Kidney epithelial cell (primary cell): ENCODE measurements around the gene BRD1. TPM values are rescaled to one million over a fixed set of nuclear protein-coding genes. Genes with fewer than 3 reads are reported as not detected.

Experiments
- DNase-seq: peaks from one replicate; pipeline ENCODE4 v3.0.0-alpha.2; 2010; ENCODE audit warnings: low read depth
- H3K27me3 ChIP-seq: 2 replicates; pipeline ENCODE4 v1.6.0; 2011; ENCODE audit warnings: low read length; ENCODE audit not compliant: control insufficient read depth, insufficient read depth
- H3K36me3 ChIP-seq: 2 replicates; pipeline ENCODE4 v1.5.1; 2011; ENCODE audit warnings: low read length; ENCODE audit not compliant: control insufficient read depth, insufficient read depth
- H3K4me3 ChIP-seq: 2 replicates; pipeline ENCODE4 v1.5.1; 2011; ENCODE audit warnings: low read depth, mild to moderate bottlenecking, control low read depth, low read length
- total RNA-seq: library from RNA; depleted of rRNA; stranded (reverse); fragments of >200 nt; gene quantifications from 2 replicates; pipeline ENCODE4 v1.2.3, GENCODE V29; 2015
- TF ChIP-seq, protein P1 (sequence below): IDR thresholded peaks from 2 replicates; pipeline ENCODE4 v1.5.1; 2011; ENCODE audit warnings: mild to moderate bottlenecking, moderate library complexity, low read length, control low read depth, inconsistent platforms; ENCODE audit not compliant: insufficient read depth, poor library complexity, severe bottlenecking

The BRD1 gene
- total RNA-seq, 1 donor from 2014 or later: 37.2 TPM

- no peak for DNase-seq
- TF ChIP-seq, protein P1, sequence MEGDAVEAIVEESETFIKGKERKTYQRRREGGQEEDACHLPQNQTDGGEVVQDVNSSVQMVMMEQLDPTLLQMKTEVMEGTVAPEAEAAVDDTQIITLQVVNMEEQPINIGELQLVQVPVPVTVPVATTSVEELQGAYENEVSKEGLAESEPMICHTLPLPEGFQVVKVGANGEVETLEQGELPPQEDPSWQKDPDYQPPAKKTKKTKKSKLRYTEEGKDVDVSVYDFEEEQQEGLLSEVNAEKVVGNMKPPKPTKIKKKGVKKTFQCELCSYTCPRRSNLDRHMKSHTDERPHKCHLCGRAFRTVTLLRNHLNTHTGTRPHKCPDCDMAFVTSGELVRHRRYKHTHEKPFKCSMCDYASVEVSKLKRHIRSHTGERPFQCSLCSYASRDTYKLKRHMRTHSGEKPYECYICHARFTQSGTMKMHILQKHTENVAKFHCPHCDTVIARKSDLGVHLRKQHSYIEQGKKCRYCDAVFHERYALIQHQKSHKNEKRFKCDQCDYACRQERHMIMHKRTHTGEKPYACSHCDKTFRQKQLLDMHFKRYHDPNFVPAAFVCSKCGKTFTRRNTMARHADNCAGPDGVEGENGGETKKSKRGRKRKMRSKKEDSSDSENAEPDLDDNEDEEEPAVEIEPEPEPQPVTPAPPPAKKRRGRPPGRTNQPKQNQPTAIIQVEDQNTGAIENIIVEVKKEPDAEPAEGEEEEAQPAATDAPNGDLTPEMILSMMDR: no peak
- Histone ChIP-seq H3K27me3 (no peaks in the 10 kb centered on the region), H3K36me3 (no peaks in the 10 kb centered on the region), H3K4me3 (no peak overlapping the region)
These were observed 41.6 kb upstream of the BRD1 start for GRCh38 chr22:49869086-49869830.

DNA sequence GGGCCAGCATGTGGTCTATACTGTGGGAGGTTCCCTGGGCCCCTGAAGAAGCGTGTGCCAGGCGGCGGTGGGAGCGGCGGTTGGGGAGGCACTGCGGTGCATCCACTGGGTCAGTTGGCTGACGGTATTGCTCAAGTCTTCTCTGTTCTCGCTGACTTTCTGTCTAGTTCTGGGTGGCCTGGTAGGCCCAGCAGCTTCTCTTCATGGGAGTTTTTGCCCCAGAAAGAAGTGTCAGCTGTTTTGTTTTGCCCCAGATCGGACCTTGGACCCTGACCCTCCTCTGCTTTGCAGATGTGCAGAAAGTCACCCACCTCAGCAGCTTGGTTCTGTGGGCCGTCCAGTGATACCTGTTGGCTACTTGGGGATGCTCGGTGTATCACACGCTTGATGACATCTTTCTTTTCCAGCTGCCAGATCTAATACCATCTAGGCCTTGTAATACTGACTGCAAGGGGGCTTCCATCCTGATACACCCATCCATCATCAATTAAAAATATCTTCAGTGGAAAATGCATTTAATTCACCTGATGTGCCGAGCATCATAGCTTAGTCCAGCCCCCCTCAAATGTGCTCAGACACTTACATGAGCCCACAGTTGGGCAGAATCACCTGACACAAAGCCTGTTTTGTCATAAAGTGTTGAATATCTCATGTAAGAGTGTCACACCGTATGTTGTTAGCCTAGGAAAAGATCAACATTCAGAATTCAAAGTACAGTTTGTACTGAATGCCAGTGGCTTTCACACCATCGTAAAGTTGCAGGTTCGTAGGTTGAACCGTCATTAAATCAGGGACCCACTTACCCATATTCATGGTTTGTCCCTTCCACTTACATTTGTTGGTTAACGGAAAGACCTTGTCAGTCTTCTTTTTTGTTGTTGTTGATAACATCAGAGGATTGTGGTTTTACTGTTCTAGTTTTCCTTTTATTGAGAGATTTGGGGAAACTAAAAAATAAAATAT is 39.9 kb upstream of the BRD1 start:
- no peaks in the 10 kb centered on the region for H3K27me3 ChIP-seq
- no peaks in the 10 kb centered on the region for H3K36me3 ChIP-seq
- no peak for DNase-seq
- H3K4me3 ChIP-seq: no peak overlapping the region
- TF ChIP-seq, protein P1: no peak

DNA sequence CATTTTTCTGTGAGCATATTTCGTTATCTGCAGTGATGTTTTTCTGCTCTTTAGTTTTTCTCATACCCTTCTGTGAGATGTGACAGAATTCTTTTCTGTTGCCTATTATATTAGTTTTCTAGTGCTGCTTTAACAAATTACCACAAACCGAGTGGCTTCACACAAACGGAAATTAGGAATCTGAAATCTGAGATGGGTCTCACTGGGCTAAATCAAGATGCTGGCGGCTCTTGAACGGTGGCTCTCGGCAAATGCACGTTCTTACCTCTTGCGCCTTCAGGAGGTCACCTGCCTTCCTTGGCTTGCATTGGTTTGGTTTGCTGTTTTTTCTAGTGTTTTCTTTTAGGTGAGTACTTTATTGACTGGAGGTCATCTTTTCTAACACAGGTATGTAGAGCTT is 39.0 kb upstream of the BRD1 start:
- TF ChIP-seq, protein P1: no peak
- H3K4me3 ChIP-seq: no peak overlapping the region
- H3K36me3 ChIP-seq: no peaks in the 10 kb centered on the region
- DNase-seq: no peak
- H3K27me3 ChIP-seq: no peaks in the 10 kb centered on the region

- no peaks in the 10 kb centered on the region for H3K36me3 ChIP-seq
- no peak overlapping the region for H3K4me3 ChIP-seq
- no peak for DNase-seq
- H3K27me3 ChIP-seq: no peaks in the 10 kb centered on the region
- TF ChIP-seq, protein P1: no peak
These were observed 38.5 kb upstream of the BRD1 start for GRCh38 chr22:49866134-49866533.

DNA sequence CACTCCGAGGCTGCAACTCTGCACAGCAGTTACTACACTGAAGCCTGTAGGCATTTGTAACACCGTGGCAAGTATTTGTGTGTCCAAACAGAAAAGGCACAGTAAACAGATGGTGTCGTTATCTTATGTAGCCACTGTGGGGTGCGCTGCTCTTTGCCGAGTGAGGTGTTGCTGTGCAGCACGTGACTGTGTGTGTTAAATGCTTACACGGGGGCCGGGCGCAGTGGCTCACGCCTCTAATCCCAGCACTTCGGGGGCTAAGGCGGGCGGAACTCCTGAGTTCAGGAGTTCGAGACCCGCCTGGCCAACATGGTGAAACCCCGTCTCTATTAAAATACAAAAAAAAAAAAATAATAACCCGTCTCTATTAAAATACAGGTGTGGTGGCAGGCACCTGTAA is 37.5 kb upstream of the BRD1 start:
- no peaks in the 10 kb centered on the region for H3K27me3 ChIP-seq

More for the DNA sequence above, 37.5 kb upstream of the BRD1 start:
- no peaks in the 10 kb centered on the region for H3K36me3 ChIP-seq
- TF ChIP-seq, protein P1: no peak
- DNase-seq: no peak
- no peak overlapping the region for H3K4me3 ChIP-seq
